ENCODE data around the gene GIPC3.
"Not testable (repeated sequence)": the region's sequence is repeated elsewhere in the genome, so short reads cannot be mapped to it uniquely, and the experiment has no call there.

The GIPC3 gene

GRCh38 chr19:3551792-3552095 is 33.5 kb upstream of the GIPC3 start:
- no peak for ATAC-seq

GRCh38 chr19:3554254-3555083 is 30.8 kb upstream of the GIPC3 start:
- ATAC-seq, result no peak

- ATAC-seq, result no peak
These were observed 29.4 kb upstream of the GIPC3 start for GRCh38 chr19:3555653-3556422.

- ATAC-seq, result no peak
These were observed 28.8 kb upstream of the GIPC3 start for GRCh38 chr19:3556423-3556977.

- peak; percentile 48 to 51 for ATAC-seq
These were observed 28.3 kb upstream of the GIPC3 start for GRCh38 chr19:3556978-3557460.

GRCh38 chr19:3557461-3558248 is 27.6 kb upstream of the GIPC3 start, which contains the start of gene MFSD12:
Gene MFSD12, minus strand, starts transcription at chr19:3557586. Its CDS starts 183 bp downstream, at chr19:3557403.
- ATAC-seq, result peak; percentile 91 to 92

GRCh38 chr19:3563709-3564524 is 21.4 kb upstream of the GIPC3 start:
- ATAC-seq, result no peak

GRCh38 chr19:3565139-3565538 is 20.1 kb upstream of the GIPC3 start:
- no peak for ATAC-seq

GRCh38 chr19:3570042-3570441 is 15.2 kb upstream of the GIPC3 start:
- ATAC-seq, result not testable (repeated sequence)

GRCh38 chr19:3570606-3571011 is 14.7 kb upstream of the GIPC3 start:
- ATAC-seq, result no peak

- ATAC-seq, result peak; percentile 97 to 98
These were observed 13.0 kb upstream of the GIPC3 start for GRCh38 chr19:3572132-3572854.

- no peak for ATAC-seq
These were observed 12.5 kb upstream of the GIPC3 start, which contains the start of gene HMG20B for GRCh38 chr19:3572855-3573161. Gene HMG20B, plus strand, starts transcription at chr19:3572944. Its CDS starts 366 bp downstream, at chr19:3573310.

GRCh38 chr19:3573162-3573857 is 12.0 kb upstream of the GIPC3 start:
- no peak for ATAC-seq

- no peak for ATAC-seq
These were observed 11.2 kb upstream of the GIPC3 start for GRCh38 chr19:3573858-3574637.

- no peak for ATAC-seq
These were observed 10.0 kb upstream of the GIPC3 start for GRCh38 chr19:3575260-3575741.

GRCh38 chr19:3575949-3576673 is 9.2 kb upstream of the GIPC3 start:
- ATAC-seq, result no peak

- ATAC-seq, result no peak
These were observed 8.4 kb upstream of the GIPC3 start for GRCh38 chr19:3576696-3577443.

GRCh38 chr19:3577723-3578344 is 7.4 kb upstream of the GIPC3 start:
- ATAC-seq, result no peak

Measured in activated CD4-positive, CD25-positive, alpha-beta regulatory T cell treated with anti-CD3 and anti-CD28 coated beads, Interleukin-2, amount 50 U/mL, for 24 hours (primary cell).